GM12878 (cell line): ENCODE measurements around the gene HHAT. TPM values are rescaled to one million over a fixed set of nuclear protein-coding genes. Genes with fewer than 3 reads are reported as not detected.

ENCODE experiments used
- BACH1 ChIP-seq: fragments of 450-650 bp; IDR thresholded peaks from 2 replicates; pipeline ENCODE4 v1.6.1; 2017; ENCODE audit warnings: mild to moderate bottlenecking, borderline replicate concordance
- BCL11A ChIP-seq: IDR thresholded peaks from 2 replicates; pipeline ENCODE4 v1.6.1; 2011; ENCODE audit warnings: low read depth, low read length
- CBX5 ChIP-seq: sonication (generic); IDR thresholded peaks from 2 replicates; pipeline ENCODE4 v1.6.1; 2016; ENCODE audit warnings: low read depth, moderate library complexity, mild to moderate bottlenecking, inconsistent platforms
- ETV6 ChIP-seq, 2 experiments: fragments of 450-650 bp in 1 of 2; IDR thresholded peaks in 1 of 2; conservative IDR thresholded peaks in 1 of 2; 2 replicates each; pipeline ENCODE4 v1.6.1; 2014; ENCODE audit warnings: antibody characterized with exemption in 1 of 2, borderline replicate concordance in 1 of 2, low read depth in 1 of 2, mild to moderate bottlenecking in 1 of 2, moderate library complexity in 1 of 2
- EZH2 ChIP-seq: IDR thresholded peaks from 2 replicates; pipeline ENCODE4 v1.6.1; 2012; ENCODE audit warnings: low read depth, mild to moderate bottlenecking, control low read depth, inconsistent platforms, low read length, borderline replicate concordance; ENCODE audit not compliant: control insufficient read depth
- FOXM1 ChIP-seq: IDR thresholded peaks from 2 replicates; pipeline ENCODE4 v1.6.1; 2012; ENCODE audit warnings: low read depth, mild to moderate bottlenecking, inconsistent platforms, low read length, moderate library complexity
- GATAD2B ChIP-seq: fragments of 450-650 bp; conservative IDR thresholded peaks from 2 replicates; pipeline ENCODE4 v1.6.1; 2017; ENCODE audit warnings: low read depth, mild to moderate bottlenecking, moderate library complexity
- HDAC2 ChIP-seq: fragments of 200-600 bp; sonication (generic); IDR thresholded peaks from 2 replicates; pipeline ENCODE4 v1.6.1; 2017
- LARP7 ChIP-seq: fragments of 450-650 bp; IDR thresholded peaks from 2 replicates; pipeline ENCODE4 v1.6.1; 2017; ENCODE audit warnings: mild to moderate bottlenecking
- MEF2A ChIP-seq: IDR thresholded peaks from 2 replicates; pipeline ENCODE4 v1.6.1; 2011; ENCODE audit warnings: low read depth, mild to moderate bottlenecking, low read length, moderate library complexity; ENCODE audit not compliant: insufficient read depth
- MTA2 ChIP-seq: fragments of 450-650 bp; IDR thresholded peaks from 2 replicates; pipeline ENCODE4 v1.6.1; 2016; ENCODE audit warnings: low read depth, mild to moderate bottlenecking, moderate library complexity
- MTA3 ChIP-seq: IDR thresholded peaks from 2 replicates; pipeline ENCODE4 v1.6.1; 2012; ENCODE audit warnings: low read length, inconsistent platforms, borderline replicate concordance
- MXI1 ChIP-seq: fragments of 150-350 bp; IDR thresholded peaks from 2 replicates; pipeline ENCODE4 v1.6.1; 2011; ENCODE audit warnings: low read depth, mild to moderate bottlenecking, inconsistent platforms, low read length, improper control_type of control experiment
- NFYA ChIP-seq: IDR thresholded peaks from 2 replicates; pipeline ENCODE4 v1.6.1; 2011; ENCODE audit warnings: low read depth, mild to moderate bottlenecking, low read length, improper control_type of control experiment, borderline replicate concordance
- NFYB ChIP-seq: IDR thresholded peaks from 2 replicates; pipeline ENCODE4 v1.6.1; 2011; ENCODE audit warnings: low read depth, mild to moderate bottlenecking, low read length, improper control_type of control experiment, moderate library complexity; ENCODE audit not compliant: insufficient read depth
- NRF1 ChIP-seq: conservative IDR thresholded peaks from 2 replicates; pipeline ENCODE4 v1.6.1; 2011; ENCODE audit warnings: mild to moderate bottlenecking, low read depth, low read length, improper control_type of control experiment
- PML ChIP-seq: IDR thresholded peaks from 2 replicates; pipeline ENCODE4 v1.6.1; 2012; ENCODE audit warnings: low read length, inconsistent platforms
- POLR2AphosphoS2 ChIP-seq: IDR thresholded peaks from 2 replicates; pipeline ENCODE4 v1.6.1; 2011; ENCODE audit warnings: low read depth, mild to moderate bottlenecking, low read length, improper control_type of control experiment, moderate library complexity
- RFX5 ChIP-seq: IDR thresholded peaks from 2 replicates; pipeline ENCODE4 v1.6.1; 2011; ENCODE audit warnings: low read depth, low read length, improper control_type of control experiment
- TCF3 ChIP-seq: IDR thresholded peaks from 2 replicates; pipeline ENCODE4 v1.6.1; 2012; ENCODE audit warnings: low read depth, mild to moderate bottlenecking, low read length, borderline replicate concordance; ENCODE audit not compliant: insufficient read depth
- ZBTB40 ChIP-seq: fragments of 450-650 bp; IDR thresholded peaks from 2 replicates; pipeline ENCODE4 v1.6.1; 2016; ENCODE audit warnings: mild to moderate bottlenecking, moderate library complexity, borderline replicate concordance
- ZNF207 ChIP-seq: fragments of 450-650 bp; IDR thresholded peaks from 2 replicates; pipeline ENCODE4 v1.6.1; 2014; ENCODE audit warnings: antibody characterized with exemption, mild to moderate bottlenecking, borderline replicate concordance
- ZNF622 ChIP-seq: fragments of 450-650 bp; IDR thresholded peaks from 2 replicates; pipeline ENCODE4 v1.6.1; 2017; ENCODE audit warnings: mild to moderate bottlenecking, inconsistent platforms
- polyA plus RNA-seq, 11 experiments: library from polyadenylated mRNA; depleted of rRNA in 4 of 11; unstranded in 6 of 11; stranded (reverse) in 5 of 11; fragments of >200 nt; fragmentation: Nextera tagmentation in 4 of 11; fragmentation: Illumina TruSeq in 1 of 11; extraction: Ambion mirVana in 4 of 11; extraction: Trizol in 1 of 11; gene quantifications; 1 replicate in 1 of 11; 2 replicates in 10 of 11; pipeline versions ENCODE4 v1.2.1 to v1.2.3, GENCODE V29; 2011 to 2016; ENCODE audit warnings: inconsistent platforms in 2 of 11, missing spikeins in 2 of 11, low read depth in 1 of 11
- total RNA-seq, 4 experiments: library from RNA; depleted of rRNA in 3 of 4; stranded (reverse); fragments of >200 nt in 3 of 4; fragmentation: Illumina TruSeq in 1 of 4; extraction: Trizol in 1 of 4; gene quantifications; 2 replicates each; pipeline versions ENCODE4 v1.2.1 to v1.2.3, GENCODE V29; 2013 to 2021
- TF ChIP-seq, protein P1 (sequence below): fragments of 150-350 bp; IDR thresholded peaks from 2 replicates; pipeline ENCODE4 v1.6.1; 2014; ENCODE audit warnings: mild to moderate bottlenecking, low read depth, low read length

The HHAT gene
- total and polyA plus RNA-seq, 10 of the 15 experiments (the other 5 are each of a cell fraction or from before 2014, with no cell fraction given): 1.2 to 37.6 (median 2.6) TPM

- TF ChIP-seq ZBTB40: no peak
- no peak for TF ChIP-seq NFYA
- no peak for TF ChIP-seq ZNF622
- TF ChIP-seq LARP7: no peak
- no peak for TF ChIP-seq FOXM1
- TF ChIP-seq PML: no peak
- TF ChIP-seq HDAC2: no peak
- no peak for TF ChIP-seq NRF1
- TF ChIP-seq MXI1: no peak
- 0 out of 2 replicates have a peak, but pooled peaks have one; percentile 33 for TF ChIP-seq GATAD2B
- peak; percentile 17; the same call in 1 of the 2 replicates for TF ChIP-seq MTA2
- TF ChIP-seq MTA3: no peak
- TF ChIP-seq BACH1: no peak
- TF ChIP-seq POLR2AphosphoS2: no peak
- TF ChIP-seq ZNF207: no peak
- no peak for TF ChIP-seq ETV6 (conservative IDR thresholded peaks at IDR 0.05 in 1 of 2, IDR thresholded peaks at IDR 0.05 in 1 of 2; ENCODE audit: borderline replicate concordance in 1 of 2, low read depth in 1 of 2)
- TF ChIP-seq, protein P1, sequence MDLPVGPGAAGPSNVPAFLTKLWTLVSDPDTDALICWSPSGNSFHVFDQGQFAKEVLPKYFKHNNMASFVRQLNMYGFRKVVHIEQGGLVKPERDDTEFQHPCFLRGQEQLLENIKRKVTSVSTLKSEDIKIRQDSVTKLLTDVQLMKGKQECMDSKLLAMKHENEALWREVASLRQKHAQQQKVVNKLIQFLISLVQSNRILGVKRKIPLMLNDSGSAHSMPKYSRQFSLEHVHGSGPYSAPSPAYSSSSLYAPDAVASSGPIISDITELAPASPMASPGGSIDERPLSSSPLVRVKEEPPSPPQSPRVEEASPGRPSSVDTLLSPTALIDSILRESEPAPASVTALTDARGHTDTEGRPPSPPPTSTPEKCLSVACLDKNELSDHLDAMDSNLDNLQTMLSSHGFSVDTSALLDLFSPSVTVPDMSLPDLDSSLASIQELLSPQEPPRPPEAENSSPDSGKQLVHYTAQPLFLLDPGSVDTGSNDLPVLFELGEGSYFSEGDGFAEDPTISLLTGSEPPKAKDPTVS: no peak
- no peak for TF ChIP-seq MEF2A
- TF ChIP-seq EZH2: no peak
- TF ChIP-seq BCL11A: peak; percentile 53
- TF ChIP-seq RFX5: no peak
- no peak for TF ChIP-seq NFYB
- no peak for TF ChIP-seq TCF3
- no peak for TF ChIP-seq CBX5
Measured at GRCh38 chr1:210684466-210685294, 356.0 kb downstream of the HHAT start (continued).
